ENCODE data around the gene VIPR2.
"Not testable (repeated sequence)": the region's sequence is repeated elsewhere in the genome, so short reads cannot be mapped to it uniquely, and the experiment has no call there.

Gene VIPR2

GRCh38 chr7:158987691-158988090, 157.0 kb downstream of the VIPR2 start:
- no peak for DNase-seq (ENCODE audit: low spot score)

GRCh38 chr7:158985583-158985982, 159.1 kb downstream of the VIPR2 start:
- DNase-seq (ENCODE audit: low spot score) = no peak

- DNase-seq (ENCODE audit: low spot score) = not testable (repeated sequence)
Observed at GRCh38 chr7:158984007-158984406, 160.7 kb downstream of the VIPR2 start.

GRCh38 chr7:158982080-158982479, 162.6 kb downstream of the VIPR2 start:
- DNase-seq (ENCODE audit: low spot score) = not testable (repeated sequence)

GRCh38 chr7:158979635-158980351, 164.9 kb downstream of the VIPR2 start:
- no peak for DNase-seq (ENCODE audit: low spot score)

- no peak for DNase-seq (ENCODE audit: low spot score)
Observed at GRCh38 chr7:158979023-158979529, 165.6 kb downstream of the VIPR2 start.
